Stomach (tissue), 9 donors: ENCODE data around the gene C16orf90. TPM values are rescaled to one million over a fixed set of nuclear protein-coding genes. Genes with fewer than 3 reads are reported as not detected.

Experiments
- DNase-seq, 2 donors: peaks; one replicate each; pipeline versions ENCODE4 v3.0.0 to v3.0.0-alpha.2; 2013 to 2019
- H3K27ac ChIP-seq, 5 donors: fragments of 200-600 bp in 4 of 5; sonication (generic) in 4 of 5; one replicate each; pipeline ENCODE4 v1.5.1; 2013 to 2019; ENCODE audit warnings: mild to moderate bottlenecking in 1 of 5, moderate library complexity in 1 of 5
- H3K27me3 ChIP-seq, 3 donors: fragments of 200-600 bp; sonication (generic); one replicate each; pipeline ENCODE4 v1.5.1; 2017 to 2019; ENCODE audit warnings: mixed run types in 1 of 3
- H3K36me3 ChIP-seq, 4 donors: fragments of 200-600 bp; sonication (generic); 1 replicate in 3 of 4; 2 replicates in 1 of 4; pipeline ENCODE4 v1.5.1; 2016 to 2019
- H3K4me1 ChIP-seq, 4 donors: fragments of 200-600 bp; sonication (generic); one replicate each; pipeline ENCODE4 v1.5.1; 2016 to 2019
- H3K4me3 ChIP-seq, 4 donors: fragments of 200-600 bp; sonication (generic) in 3 of 4; one replicate each; pipeline ENCODE4 v1.5.1; 2016 to 2019; ENCODE audit warnings: mild to moderate bottlenecking in 1 of 4
- H3K9me3 ChIP-seq, 4 donors: fragments of 200-600 bp; sonication (generic); one replicate each; pipeline ENCODE4 v1.5.1; 2016 to 2019
- EP300 ChIP-seq: sonication (generic); formaldehyde crosslinking; IDR thresholded peaks from one replicate; pipeline ENCODE4 v1.6.1; 2017; ENCODE audit warnings: antibody characterized with exemption
- POLR2A ChIP-seq, 4 donors: fragments of 450-650 bp; IDR thresholded peaks; one replicate each; pipeline ENCODE4 v1.6.1; 2016; ENCODE audit warnings: antibody characterized with exemption in 4 of 4, control low read depth in 2 of 4, mild to moderate bottlenecking in 1 of 4, moderate library complexity in 1 of 4
- POLR2AphosphoS5 ChIP-seq, 3 donors: sonication (generic); formaldehyde crosslinking; IDR thresholded peaks; one replicate each; pipeline ENCODE4 v1.6.1; 2016; ENCODE audit warnings: antibody characterized with exemption in 3 of 3
- WGBS, 5 donors: extraction: QIAGEN DNeasy Blood & Tissue Kit in 3 of 5; methylation state at CpG; one replicate each; pipeline versions ENCODE4 v1.1.5 to v1.1.7; 2013 to 2018; 5-methylcytosine and 5-hydroxymethylcytosine counted together
- intact Hi-C: fragments of 100-400 bp; cut with DNase I; formaldehyde crosslinking; loops from one replicate; pipeline ENCODE4 v1.15.1; 2023; ENCODE audit warnings: low total_unique reads
- polyA plus RNA-seq, 3 donors: library from polyadenylated mRNA; stranded (reverse); fragments of 200-250 nt; gene quantifications; one replicate each; pipeline ENCODE4 v1.2.3, GENCODE V29; 2013
- total RNA-seq, 5 donors: library from RNA; depleted of rRNA; stranded (reverse); fragments of >200 nt; gene quantifications; one replicate each; pipeline versions ENCODE4 v1.1.0 to v1.2.3, GENCODE V29; 2014 to 2016
- TF ChIP-seq, protein P1 (sequence below), 7 experiments: fragments of 450-650 bp in 4 of 7; fragments of 200-600 bp in 3 of 7; sonication (generic) in 3 of 7; IDR thresholded peaks; one replicate each; pipeline ENCODE4 v1.5.1; 2016 to 2019; ENCODE audit warnings: antibody characterized with exemption in 7 of 7, control low read depth in 2 of 7, mild to moderate bottlenecking in 1 of 7
- donor health status: healthy with polysubstance abuse.
- donor health status: Bipolar disorder and iron deficiency.
- donor health status: healthy.

C16orf90 gene
- total and polyA plus RNA-seq, 8 donors, result not detected

DNA sequence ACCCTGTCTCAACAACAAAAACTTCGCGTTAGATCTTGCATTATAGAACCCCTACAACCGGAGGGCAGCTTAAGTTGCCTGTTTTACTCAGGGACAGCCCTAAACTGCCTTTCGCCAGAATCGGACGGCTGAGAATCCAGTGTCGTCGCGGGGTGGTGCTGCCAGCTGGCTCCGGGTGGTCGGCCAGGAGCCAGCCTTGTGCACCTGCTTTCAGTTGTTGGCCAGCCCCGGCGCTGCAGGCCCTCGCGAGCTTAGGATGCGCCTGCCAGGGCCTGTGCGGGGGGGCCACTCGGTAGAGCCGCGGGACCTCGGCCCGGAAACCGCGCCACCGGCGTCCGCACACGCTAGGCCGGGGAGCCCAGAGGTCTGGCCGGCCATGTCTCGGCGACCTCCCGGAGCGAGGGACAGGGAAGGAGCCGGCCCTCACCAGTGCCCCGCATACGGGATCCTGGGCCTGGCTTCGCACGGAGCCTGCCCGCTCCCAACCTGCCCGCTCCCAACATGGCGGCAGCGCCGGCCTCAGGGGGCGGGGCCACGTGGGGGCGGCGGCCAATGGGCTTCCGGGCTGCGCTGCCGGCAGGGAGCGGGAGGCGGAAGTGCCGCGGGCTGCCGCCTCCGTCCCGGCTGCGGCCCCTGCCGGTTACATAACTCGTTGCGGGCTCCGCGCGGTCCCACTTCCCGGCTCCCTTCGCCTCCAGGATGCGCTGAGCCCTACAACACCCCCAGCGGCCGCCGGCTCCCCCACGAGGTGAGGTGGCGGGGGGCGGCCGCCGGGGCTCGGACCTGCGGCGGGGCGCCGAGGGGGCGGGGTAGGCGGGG lies 37.6 kb downstream of the C16orf90 start:
- intact Hi-C loops, result no loop called here
- TF ChIP-seq, protein P1, sequence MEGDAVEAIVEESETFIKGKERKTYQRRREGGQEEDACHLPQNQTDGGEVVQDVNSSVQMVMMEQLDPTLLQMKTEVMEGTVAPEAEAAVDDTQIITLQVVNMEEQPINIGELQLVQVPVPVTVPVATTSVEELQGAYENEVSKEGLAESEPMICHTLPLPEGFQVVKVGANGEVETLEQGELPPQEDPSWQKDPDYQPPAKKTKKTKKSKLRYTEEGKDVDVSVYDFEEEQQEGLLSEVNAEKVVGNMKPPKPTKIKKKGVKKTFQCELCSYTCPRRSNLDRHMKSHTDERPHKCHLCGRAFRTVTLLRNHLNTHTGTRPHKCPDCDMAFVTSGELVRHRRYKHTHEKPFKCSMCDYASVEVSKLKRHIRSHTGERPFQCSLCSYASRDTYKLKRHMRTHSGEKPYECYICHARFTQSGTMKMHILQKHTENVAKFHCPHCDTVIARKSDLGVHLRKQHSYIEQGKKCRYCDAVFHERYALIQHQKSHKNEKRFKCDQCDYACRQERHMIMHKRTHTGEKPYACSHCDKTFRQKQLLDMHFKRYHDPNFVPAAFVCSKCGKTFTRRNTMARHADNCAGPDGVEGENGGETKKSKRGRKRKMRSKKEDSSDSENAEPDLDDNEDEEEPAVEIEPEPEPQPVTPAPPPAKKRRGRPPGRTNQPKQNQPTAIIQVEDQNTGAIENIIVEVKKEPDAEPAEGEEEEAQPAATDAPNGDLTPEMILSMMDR (IDR thresholded peaks at IDR 0.05), result peak in 4 of 7 experiments; percentile 26 to 61 (median 46)
- TF ChIP-seq POLR2AphosphoS5 (IDR thresholded peaks at IDR 0.05), result peak; percentile 36 to 88 (median 71)
- TF ChIP-seq EP300, result no peak
- TF ChIP-seq POLR2A (IDR thresholded peaks at IDR 0.05), result peak in 1 of 4 donors; percentile 14
- 0 to 18% (median 1%) methylated on average over 6 to 83 of the region's 83 CpGs for WGBS, 5 donors
- H3K27me3 ChIP-seq, result no peaks in the 10 kb centered on the region
- peaks cover 47 to 61% (median 53%) of the 10 kb centered on the region in 4 donors for H3K4me1 ChIP-seq
- H3K36me3 ChIP-seq, result peaks cover 0 to under 1% (median 0%) of the 10 kb centered on the region in 4 donors
- DNase-seq, result peak; percentile 91 to 98
- no peaks in the 10 kb centered on the region for H3K9me3 ChIP-seq
- H3K27ac ChIP-seq, result peak overlapping the region; percentile 97 to 99 (median 98)
- H3K4me3 ChIP-seq, result peak overlapping the region; percentile 87 to 91 (median 90)

DNA sequence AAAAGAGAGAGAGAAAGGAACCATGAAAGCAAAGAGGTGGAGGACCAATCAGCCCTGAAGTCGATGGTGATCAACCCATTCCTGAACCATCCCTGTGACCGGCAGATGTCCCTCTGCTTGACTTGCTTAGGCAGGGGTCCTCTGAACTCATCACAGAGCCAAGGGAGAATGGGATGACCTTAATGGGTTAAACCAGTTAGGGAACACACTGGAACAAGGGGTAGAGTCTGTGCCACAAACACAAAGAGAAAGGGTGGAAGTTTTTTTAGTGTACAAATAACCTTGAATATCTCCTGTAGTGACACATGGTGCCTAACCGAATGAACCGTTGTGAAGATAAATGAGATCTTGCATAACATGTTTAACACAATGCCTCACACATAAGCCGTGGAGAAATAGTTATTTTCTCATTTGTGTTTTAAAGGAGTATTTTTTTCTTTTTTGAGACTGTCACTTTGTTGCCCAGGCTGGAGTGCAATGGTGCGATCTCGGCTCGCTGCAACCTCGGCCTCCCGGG lies 40.6 kb downstream of the C16orf90 start:
- no peaks in the 10 kb centered on the region for H3K9me3 ChIP-seq
- H3K36me3 ChIP-seq, result peaks cover 0 to 20% (median 11%) of the 10 kb centered on the region in 4 donors
- H3K27me3 ChIP-seq, result no peaks in the 10 kb centered on the region
- TF ChIP-seq EP300 (no peak), POLR2AphosphoS5 (IDR thresholded peaks at IDR 0.05) (no peak), POLR2A (IDR thresholded peaks at IDR 0.05) (no peak)
- TF ChIP-seq, protein P1 (IDR thresholded peaks at IDR 0.05), result no peak
- 79 to 84% (median 81%) methylated on average over 10 of the region's 10 CpGs for WGBS, 5 donors
- peaks cover 23 to 32% (median 25%) of the 10 kb centered on the region in 4 donors for H3K4me1 ChIP-seq
- no peak overlapping the region for H3K27ac ChIP-seq
- no peak overlapping the region for H3K4me3 ChIP-seq
- no peak for DNase-seq
- intact Hi-C loops, result no loop called here

DNA sequence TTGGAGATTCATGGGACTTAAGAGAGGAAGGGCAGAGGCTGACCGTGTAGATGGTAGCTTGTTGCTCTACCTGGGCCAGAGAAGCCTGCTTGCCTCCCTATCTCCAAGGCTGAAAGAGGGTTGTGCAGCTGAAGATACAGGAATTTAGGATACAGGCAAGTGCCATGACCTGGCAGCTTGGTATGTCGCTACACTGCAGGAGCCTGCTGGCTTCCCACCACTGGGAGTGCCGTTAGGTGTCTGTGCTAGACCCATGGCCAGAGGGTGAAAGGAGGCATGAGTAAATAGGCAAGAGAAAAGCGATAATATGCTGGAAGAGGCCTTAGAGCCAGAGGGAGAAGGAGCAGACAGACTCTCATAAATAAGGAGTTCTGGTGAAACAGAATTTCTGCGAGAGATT lies 41.2 kb downstream of the C16orf90 start:
- Histone ChIP-seq H3K27ac (no peak overlapping the region), H3K27me3 (no peaks in the 10 kb centered on the region), H3K4me1 (peaks cover 17 to 26% (median 19%) of the 10 kb centered on the region in 4 donors), H3K9me3 (no peaks in the 10 kb centered on the region), H3K4me3 (no peak overlapping the region), H3K36me3 (peaks cover 0 to 26% (median 17%) of the 10 kb centered on the region in 4 donors)
- TF ChIP-seq EP300 (no peak), POLR2AphosphoS5 (IDR thresholded peaks at IDR 0.05) (no peak), POLR2A (IDR thresholded peaks at IDR 0.05) (no peak)
- TF ChIP-seq, protein P1 (IDR thresholded peaks at IDR 0.05), result no peak
- intact Hi-C loops, result no loop called here
- peak in 1 of 2 donors; percentile 14 for DNase-seq
- WGBS, 5 donors, result 81 to 90% (median 86%) methylated on average over 5 of the region's 5 CpGs

DNA sequence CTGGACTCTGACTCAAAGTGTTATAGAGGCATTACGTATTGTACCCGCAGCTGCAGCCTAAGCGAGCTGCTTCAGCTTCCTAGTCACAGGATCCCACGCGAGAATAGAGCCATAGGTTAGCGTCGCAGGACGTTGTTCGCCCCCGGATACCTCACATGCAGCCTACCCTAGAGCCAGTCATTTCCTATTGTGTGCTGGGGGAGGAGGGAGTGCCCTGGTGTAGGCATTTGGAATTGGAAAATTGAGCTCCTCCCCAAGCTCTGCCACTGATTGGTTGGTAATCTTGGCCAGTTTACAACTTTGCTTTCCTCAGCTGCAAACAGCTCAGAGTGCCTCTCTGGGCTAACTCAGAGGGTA lies 51.3 kb downstream of the C16orf90 start:
- H3K9me3 ChIP-seq, result peaks cover 2 to 18% (median 9%) of the 10 kb centered on the region in 4 donors
- H3K36me3 ChIP-seq, result peaks cover 0 to 45% (median 38%) of the 10 kb centered on the region in 4 donors
- 34 to 66% (median 42%) methylated on average over 5 to 10 of the region's 10 CpGs for WGBS, 5 donors
- peak overlapping the region; percentile 21 to 83 (median 80) for H3K27ac ChIP-seq
- H3K4me3 ChIP-seq, result peak overlapping the region; percentile 53 to 81 (median 69)
- TF ChIP-seq, protein P1 (IDR thresholded peaks at IDR 0.05), result peak in 1 of 7 experiments; percentile 21
- no peak for TF ChIP-seq POLR2A (IDR thresholded peaks at IDR 0.05)
- TF ChIP-seq POLR2AphosphoS5 (IDR thresholded peaks at IDR 0.05), result peak in 1 of 3 donors; percentile 19
- no peak for TF ChIP-seq EP300
- intact Hi-C loops, result no loop called here
- DNase-seq, result peak; percentile 36 to 66
- peaks cover 8 to 18% (median 16%) of the 10 kb centered on the region in 4 donors for H3K4me1 ChIP-seq
- H3K27me3 ChIP-seq, result no peaks in the 10 kb centered on the region
